ENCODE data around the gene ZNF593OS. TPM values are rescaled to one million over a fixed set of nuclear protein-coding genes. Genes with fewer than 3 reads are reported as not detected.

Gene ZNF593OS
- total RNA-seq, 1 experiment from 2014 or later, result not detected

DNA sequence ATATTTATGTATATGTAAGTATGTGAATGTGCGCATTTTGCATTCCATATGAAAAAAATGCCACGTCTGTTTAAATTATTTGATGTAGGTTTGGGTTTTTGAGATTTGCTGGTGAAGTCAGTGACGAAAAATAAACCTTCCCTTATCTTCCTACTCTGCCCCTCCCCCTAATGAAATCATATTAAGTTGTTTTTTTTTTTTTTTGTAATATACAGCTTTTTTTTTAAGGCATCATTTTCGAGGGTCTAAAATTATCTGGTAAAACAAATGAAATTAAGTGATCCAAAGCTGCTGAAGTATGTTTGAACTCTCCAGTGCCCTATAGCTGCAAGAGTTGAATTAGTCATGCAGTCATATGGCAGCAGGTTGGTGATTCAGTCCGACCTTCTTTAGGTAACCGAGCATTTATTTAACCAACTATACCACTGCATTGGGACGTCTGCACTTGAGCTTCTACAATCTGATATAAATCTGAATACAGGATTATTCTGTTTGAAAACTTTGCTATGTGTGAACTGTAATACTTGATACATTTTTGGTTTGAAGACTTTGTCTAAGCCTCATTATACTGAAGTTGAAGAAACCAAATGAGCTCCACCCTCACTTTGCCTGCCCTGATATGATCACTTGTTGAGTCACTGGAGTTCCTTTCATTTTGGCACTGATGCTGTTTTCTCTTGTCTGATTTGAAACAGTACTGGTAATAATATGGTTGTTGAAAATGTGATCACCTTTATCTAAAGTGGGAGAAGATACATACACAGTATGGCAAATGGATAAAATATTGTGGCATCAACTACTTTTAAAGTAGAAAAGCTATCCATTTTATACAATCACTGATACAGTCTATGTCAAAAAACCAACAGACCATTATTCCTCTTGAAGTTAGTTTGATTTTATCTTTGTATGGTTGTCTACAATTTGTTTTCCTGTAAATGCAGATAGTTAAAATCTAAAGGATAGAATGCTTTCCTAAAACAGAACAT is 48.4 kb downstream of the ZNF593OS start:
- Histone ChIP-seq H3T11ph (ENCODE audit: low read length) (no peak overlapping the region), H2BK20ac (ENCODE audit: low read depth, low read length, poor library complexity, severe bottlenecking) (no peak overlapping the region), H3K79me1 (ENCODE audit: insufficient read depth, low read depth, low read length, poor library complexity, severe bottlenecking) (no peaks in the 10 kb centered on the region), H3K4ac (ENCODE audit: low read depth, low read length) (no peak overlapping the region), H2AK5ac (ENCODE audit: insufficient read length, low read length) (no peak overlapping the region), H2BK5ac (ENCODE audit: insufficient read length, low read length) (no peak overlapping the region), H3K14ac (ENCODE audit: insufficient read depth, low read length) (no peak overlapping the region), H3K9me3 (ENCODE audit: control insufficient read depth, low read depth, low read length) (no peaks in the 10 kb centered on the region), H3K4me1 (ENCODE audit: insufficient read depth, low read length) (no peaks in the 10 kb centered on the region), H2BK15ac (ENCODE audit: low read depth, low read length) (no peak overlapping the region), H3K79me2 (ENCODE audit: insufficient read depth, low read length) (no peaks in the 10 kb centered on the region), H3K4me2 (ENCODE audit: insufficient read depth, insufficient read length, low read length) (no peak overlapping the region), H3K23me2 (ENCODE audit: insufficient read length, low read depth, low read length, poor library complexity, severe bottlenecking) (no peaks in the 10 kb centered on the region), H3K23ac (ENCODE audit: insufficient read length, low read depth, low read length) (no peak overlapping the region), H4K20me1 (ENCODE audit: control insufficient read depth, insufficient read depth, insufficient read length) (no peaks in the 10 kb centered on the region), H3K27ac (ENCODE audit: insufficient read length, low read depth, low read length) (no peak overlapping the region), H3K56ac (ENCODE audit: insufficient read length, low read depth, low read length) (no peak overlapping the region), H4K8ac (replicated peaks; ENCODE audit: insufficient read length, low read depth, low read length) (no peak overlapping the region), H3K18ac (ENCODE audit: insufficient read length, low read depth, low read length) (no peak overlapping the region), H3K9ac (ENCODE audit: extremely low read depth, insufficient read length, low read length) (no peak overlapping the region), H4K91ac (ENCODE audit: insufficient read length, low read depth, low read length) (no peak overlapping the region), H2AFZ (ENCODE audit: low read length) (no peak overlapping the region), H2BK120ac (ENCODE audit: low read depth, low read length, poor library complexity, severe bottlenecking) (no peak overlapping the region), H2BK12ac (ENCODE audit: insufficient read length, low read depth, low read length) (no peak overlapping the region), H3K27me3 (ENCODE audit: insufficient read depth, low read length) (no peaks in the 10 kb centered on the region), H4K5ac (ENCODE audit: insufficient read length, low read depth, low read length) (no peak overlapping the region)
- WGBS (ENCODE audit: extremely low coverage, insufficient read length, low lambda C conversion rate), result no CpG with 5 or more reads among the region's 7 CpGs
- Mint-ChIP-seq H3K4me1 (peaks cover 4 to 10% of the 10 kb centered on the region in 2 experiments; a peak in 3 of 4 replicates), H3K27me3 (ENCODE audit: low read depth) (no peaks in the 10 kb centered on the region), H3K27ac (no peak overlapping the region), H3K36me3 (ENCODE audit: insufficient read depth in 1 of 3, low read depth in 3 of 3) (peaks cover 0 to 22% (median 5%) of the 10 kb centered on the region in 3 experiments; a peak in 3 of 7 replicates), H3K4me3 (no peak overlapping the region), H3K9me3 (no peaks in the 10 kb centered on the region)
- DNase-seq, result no peak
- TF ChIP-seq CTCF (conservative IDR thresholded peaks at IDR 0.05), result no peak

Data from H9 (cell line).